GM18858 (cell line): ENCODE results near the gene OSBP.
"Not testable (repeated sequence)": the region's sequence is repeated elsewhere in the genome, so short reads cannot be mapped to it uniquely, and the experiment has no call there.

Experiments
- ATAC-seq: cut with Tn5 transposase; IDR thresholded peaks from one replicate; pipeline ENCODE4 v1.9.1; 2021; ENCODE audit not compliant: unreplicated experiment

The OSBP gene

DNA sequence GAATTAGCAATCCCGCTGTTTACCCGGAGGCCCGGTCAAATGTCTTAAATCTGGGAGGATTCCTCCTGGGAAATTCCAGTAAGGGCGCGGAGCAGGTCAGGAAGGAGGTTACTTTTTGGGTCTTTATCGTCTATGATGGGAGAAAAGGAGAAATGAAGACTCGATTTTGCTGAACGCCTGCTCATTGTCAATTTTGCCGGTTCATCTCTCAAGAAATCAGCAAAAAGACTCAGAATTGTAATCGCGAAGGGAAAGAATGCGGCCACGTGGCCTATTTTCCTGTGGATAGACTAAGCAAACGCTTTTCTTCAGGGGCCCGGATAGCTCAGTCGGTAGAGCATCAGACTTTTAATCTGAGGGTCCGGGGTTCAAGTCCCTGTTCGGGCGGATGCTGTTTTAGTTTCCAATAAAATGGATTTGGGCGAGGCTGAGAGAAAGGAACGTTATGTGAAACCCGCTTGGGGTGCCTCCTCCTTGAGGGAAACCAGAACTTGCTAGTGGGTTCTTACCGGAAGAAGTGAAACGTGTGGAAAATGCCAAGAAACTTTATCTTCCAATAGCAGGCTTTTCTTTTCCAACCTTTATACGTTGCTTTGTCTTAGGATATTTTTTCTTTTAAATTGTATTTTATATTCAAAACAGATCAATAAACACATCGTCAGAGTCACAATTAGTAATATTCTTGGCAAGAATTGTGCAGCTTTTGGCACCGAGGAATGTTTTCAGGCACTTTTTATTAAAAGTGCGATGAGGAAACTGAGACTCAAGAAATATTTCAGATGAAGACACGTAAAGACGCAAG lies 59.3 kb downstream of the OSBP start:
- ATAC-seq = no peak

- no peak for ATAC-seq
Measured at GRCh38 chr11:59555601-59556114, 59.9 kb downstream of the OSBP start.

DNA sequence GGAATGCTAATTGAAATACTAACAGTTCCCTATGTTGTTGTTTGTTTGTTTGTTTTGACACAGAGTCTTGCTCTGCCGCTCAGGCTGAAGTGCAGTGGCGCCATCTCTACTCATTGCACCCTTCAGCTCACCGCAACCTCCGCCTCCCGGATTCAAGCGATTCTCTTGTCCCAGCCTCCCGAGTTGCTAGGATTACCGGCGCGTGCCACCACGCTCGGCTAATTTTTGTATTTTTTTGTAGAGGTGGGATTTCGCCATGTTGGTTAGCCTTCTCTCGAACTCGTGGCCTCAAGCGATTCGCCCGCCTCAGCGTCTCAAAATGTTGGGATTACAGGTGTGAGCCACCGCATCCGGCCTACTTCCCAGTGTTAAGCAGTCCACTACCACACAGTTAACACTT lies 62.3 kb downstream of the OSBP start:
- ATAC-seq = no peak

DNA sequence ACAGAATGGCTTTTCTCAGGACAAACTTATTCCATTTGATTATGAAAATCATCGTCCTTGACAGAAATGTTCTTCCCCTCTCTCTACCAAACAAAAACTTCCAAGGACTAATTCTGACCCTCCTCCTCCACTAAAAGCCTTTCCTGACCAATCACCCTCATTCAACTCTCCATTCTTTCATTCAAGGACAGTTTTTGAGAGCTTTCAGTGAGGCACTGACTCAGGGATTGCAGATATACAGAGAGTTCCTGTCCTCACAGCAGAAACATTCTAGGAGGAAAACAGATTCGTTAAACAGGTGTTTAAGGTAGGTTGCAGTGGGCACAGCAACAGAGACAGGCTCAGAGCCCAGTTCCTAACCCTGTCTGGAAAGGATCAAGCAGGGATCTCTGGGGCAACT lies 62.7 kb downstream of the OSBP start:
- no peak for ATAC-seq

DNA sequence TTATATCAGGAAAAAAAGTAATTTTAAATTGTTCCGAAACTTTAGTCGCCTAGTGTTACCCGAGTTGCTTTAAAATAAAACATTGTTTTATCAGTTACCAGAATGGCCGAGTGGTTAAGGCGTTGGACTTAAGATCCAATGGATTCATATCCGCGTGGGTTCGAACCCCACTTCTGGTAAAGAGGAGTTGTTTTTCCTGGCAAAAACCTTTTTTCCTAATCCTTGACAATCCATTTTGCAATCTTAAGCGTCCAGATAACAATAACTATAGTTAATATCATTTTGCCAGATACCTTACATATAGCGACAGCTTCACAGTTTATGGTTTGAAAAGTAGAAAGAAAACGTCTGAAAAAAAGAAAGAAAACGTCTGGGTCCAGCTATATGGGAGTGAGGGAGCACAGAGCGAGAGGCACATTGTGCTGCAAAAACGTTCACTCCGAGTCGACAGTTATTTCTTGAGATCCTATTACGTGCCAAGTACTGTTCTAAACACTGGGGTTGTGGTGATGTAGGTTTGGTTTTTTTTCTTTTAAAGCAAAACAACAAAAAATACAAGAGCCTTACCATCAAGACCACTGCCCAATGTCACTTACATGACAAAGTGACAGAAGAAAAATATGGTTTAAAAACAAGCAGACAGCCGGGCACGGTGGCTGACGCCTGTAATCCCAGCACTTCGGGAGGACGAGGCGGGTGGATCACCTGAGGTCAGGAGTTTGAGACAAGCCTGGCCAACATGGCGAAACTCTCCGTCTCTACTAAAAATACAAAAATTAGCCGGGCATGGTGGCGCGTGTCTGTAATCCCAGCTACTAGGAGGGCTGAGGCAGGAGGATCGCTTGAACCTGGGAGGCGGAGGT lies 63.7 kb downstream of the OSBP start:
- no peak for ATAC-seq

DNA sequence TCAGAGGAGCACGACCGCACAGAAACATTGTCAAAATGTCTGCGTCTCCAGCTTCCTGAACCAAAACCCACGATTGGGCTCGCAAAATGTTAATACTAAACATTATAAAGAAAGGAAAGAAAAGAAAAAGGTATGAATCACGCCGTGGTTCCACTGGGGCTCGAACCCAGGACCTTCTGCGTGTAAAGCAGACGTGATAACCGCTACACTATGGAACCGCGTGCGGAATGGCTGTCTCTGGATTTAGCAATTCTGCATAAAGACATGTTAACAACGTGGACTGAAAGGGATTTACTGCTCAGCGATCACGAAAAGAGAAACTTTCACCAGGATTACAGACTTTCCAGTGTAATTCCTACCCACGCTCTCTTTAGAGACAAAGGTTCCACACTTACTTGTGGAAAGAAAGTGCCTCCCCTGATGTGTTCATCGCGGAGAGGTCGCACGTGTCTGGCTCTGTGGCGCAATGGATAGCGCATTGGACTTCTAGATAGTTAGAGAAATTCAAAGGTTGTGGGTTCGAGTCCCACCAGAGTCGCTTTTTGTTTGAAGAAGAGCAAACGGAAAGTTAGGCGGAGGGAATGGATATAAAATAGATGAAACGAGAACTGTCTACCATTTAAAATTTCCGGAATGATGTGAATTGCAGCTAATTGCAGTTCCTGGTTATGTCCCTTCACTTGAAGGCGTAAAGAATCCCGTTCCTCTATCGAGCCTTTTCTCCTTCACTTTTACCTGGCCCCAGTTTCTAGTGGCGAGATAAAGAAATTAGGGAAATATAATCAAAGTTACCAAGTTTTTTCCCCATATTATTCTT lies 64.5 kb downstream of the OSBP start:
- peak; percentile 16 for ATAC-seq

- peak; percentile 87 for ATAC-seq
Measured at GRCh38 chr11:59550368-59550841, 65.2 kb downstream of the OSBP start.

DNA sequence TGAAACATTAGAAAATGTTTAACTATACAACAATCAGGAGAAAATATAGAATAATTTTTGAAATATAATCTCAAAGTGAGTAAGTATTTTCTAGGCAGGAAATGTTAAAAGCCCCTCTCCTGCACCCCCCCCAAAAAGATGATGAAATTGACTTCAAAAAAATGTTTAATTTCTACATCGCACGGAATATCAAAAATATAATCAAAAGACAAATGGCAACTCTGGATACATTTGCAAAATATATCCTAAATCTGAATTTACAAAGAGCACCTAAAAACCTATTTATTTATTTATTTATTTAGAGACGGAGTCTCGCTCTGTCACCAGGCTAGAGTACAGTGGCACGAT lies 67.3 kb downstream of the OSBP start:
- no peak for ATAC-seq

DNA sequence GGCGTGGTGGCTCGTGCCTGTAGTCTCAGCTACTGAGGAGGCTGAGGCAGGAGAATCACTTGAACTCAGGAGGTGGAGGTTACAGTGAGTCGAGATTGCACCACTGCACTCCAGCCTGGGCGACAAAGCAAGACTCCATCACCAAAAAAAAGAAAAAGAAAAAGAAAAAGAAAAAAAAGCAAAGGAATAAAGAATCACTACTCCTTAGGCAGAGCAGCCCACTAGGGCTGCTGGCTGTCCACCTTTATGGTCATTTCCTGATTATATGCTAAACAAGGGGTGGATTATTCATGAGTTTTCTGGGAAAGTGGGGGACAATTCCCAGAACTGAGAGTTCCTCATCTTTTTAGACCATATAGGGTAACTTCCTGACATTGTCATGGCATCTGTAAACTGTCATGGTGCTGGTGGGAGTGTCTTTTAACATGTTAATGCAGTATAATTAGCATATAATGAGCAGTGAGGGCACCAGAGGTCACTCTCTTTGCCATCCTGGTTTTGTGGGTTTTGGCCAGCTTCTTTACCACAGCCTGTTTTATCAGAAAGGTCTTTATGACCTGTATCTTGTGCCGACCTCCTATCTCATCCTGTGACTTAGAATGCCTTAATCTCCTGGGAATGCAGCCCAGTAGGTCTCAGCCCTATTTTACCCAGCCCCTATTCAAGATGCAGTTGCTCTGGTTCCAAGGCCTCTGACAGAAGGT lies 67.8 kb downstream of the OSBP start:
- ATAC-seq = not testable (repeated sequence)

GRCh38 chr11:59545179-59546020 lies 70.2 kb downstream of the OSBP start:
- ATAC-seq = no peak

GRCh38 chr11:59544869-59545178 lies 70.8 kb downstream of the OSBP start:
- ATAC-seq = no peak

GRCh38 chr11:59543713-59544112 lies 71.9 kb downstream of the OSBP start:
- not testable (repeated sequence) for ATAC-seq

- ATAC-seq = no peak
Measured at GRCh38 chr11:59542142-59542810, 73.3 kb downstream of the OSBP start.

GRCh38 chr11:59534676-59535075 lies 80.9 kb downstream of the OSBP start:
- ATAC-seq = no peak

DNA sequence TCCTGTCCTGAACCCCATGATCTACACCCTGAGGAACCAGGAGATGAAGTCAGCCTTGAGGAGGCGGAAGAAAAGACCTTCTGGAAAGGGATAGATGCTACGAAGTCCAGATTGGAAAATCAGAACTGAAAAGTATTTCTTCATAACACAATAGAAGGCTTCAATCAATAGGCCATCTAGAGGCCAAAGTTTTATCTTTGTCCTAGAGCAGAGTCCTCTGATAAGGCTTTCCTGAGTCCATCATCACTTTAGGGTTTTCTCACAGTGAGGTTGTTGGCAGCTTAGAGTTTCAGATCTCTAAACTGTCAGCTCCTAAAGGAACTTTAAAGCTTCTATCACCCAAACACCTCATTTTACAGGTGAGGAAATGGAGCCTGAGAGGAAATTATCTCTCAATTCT lies 83.0 kb downstream of the OSBP start:
- ATAC-seq = no peak

DNA sequence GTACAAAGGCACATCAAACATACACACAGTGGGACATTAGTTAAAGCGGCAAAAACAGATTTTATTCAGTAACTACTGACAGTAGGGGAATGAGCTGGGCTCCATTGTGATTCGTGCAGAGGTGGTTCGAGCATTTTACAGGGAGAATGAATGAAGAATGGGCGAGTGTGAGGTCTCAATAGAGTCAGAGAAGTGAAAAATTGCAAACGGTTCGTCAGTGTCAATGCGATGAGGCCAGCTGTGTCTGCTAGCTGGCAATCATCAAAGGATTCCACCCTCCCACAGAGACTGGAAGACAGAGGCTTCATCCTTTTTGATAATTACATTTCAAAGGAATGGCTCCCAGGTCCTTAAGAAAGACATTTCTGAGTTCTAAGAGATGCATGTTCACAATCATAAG lies 86.9 kb downstream of the OSBP start:
- ATAC-seq = no peak
